T-helper 9 cell (primary cell): Measurements from ENCODE around the gene GNG4.
A peak's percentile ranks its signal among the peaks of the same experiment; 100 is the strongest.

ENCODE experiments used
- DNase-seq: peaks from one replicate; pipeline ENCODE4 v3.0.0-alpha.2; 2020

Gene GNG4

DNA sequence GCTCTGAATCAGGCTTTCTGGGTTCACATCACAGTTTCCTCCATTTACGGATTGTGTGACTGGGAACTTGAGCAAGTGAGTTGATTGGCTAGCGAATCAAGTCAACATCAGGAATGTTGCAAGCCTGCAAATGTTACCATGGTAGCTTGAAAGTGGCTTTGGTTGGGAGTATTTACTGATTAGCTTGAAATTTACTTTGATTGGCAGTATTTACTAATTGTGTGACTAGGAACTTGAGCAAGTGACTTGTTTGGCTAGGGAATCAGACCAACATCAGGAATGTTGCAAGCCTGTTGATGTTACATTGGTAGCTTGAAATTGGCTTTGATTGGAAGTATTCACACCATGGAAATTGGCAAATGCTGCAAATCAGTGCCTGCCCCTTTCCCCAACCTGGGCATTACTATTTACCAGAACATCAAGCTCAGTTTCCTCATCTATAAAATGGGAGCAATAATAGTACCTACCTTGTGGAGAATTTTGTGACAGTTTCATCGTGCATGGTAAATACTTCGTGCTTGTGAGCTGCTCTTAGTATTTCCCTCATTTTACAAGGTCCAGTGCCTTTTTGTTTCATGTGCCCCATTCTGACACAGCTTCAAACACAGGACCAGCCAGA lies 122.3 kb downstream of the GNG4 start:
- no peak for DNase-seq

DNA sequence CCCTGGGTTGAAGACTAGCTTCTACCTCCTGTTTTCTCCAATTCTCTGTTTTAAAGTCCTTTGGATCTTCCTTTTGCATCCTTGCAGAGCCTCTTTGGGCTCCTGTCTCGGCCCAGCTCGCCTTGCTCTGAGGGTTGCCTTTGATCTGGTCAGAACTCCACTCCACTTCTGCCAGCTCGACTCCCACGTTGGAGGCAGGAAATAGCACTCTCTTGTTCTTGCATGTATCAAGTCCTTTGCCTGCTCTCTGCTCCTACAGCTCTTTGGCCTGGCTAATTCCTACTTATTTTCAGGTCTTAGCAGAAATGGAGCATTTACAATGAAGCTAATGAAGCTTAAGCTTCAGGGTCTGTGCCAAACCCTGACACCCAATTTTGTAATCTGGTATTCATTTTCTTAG lies 124.3 kb downstream of the GNG4 start:
- no peak for DNase-seq

DNA sequence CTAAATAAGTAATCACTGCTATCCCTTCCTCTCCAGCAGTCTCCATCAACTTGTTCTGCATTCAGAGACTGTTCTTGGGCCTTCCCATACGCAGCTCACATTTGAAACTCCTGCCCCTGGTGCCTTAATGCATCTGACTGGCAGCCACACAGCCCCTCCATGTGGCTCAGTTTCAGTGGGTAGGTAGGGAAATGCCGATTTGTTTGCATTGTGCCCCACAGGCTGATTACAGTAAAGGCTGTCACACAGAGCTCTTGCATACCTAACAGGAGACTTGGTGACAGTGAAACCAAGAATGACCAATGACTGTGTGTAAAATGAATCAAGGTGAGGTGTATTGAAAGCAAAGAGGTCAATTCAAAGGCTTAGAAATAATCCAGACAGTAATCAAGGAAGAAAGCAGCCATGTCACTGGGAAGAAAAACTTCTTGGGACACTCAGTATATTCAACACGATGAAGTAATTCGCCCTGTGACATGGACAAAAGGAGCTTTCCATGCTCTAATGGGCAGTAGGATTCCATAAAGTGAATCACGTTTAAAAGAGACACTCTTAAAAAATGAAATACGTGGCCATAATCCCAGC lies 132.6 kb downstream of the GNG4 start:
- DNase-seq, result no peak

DNA sequence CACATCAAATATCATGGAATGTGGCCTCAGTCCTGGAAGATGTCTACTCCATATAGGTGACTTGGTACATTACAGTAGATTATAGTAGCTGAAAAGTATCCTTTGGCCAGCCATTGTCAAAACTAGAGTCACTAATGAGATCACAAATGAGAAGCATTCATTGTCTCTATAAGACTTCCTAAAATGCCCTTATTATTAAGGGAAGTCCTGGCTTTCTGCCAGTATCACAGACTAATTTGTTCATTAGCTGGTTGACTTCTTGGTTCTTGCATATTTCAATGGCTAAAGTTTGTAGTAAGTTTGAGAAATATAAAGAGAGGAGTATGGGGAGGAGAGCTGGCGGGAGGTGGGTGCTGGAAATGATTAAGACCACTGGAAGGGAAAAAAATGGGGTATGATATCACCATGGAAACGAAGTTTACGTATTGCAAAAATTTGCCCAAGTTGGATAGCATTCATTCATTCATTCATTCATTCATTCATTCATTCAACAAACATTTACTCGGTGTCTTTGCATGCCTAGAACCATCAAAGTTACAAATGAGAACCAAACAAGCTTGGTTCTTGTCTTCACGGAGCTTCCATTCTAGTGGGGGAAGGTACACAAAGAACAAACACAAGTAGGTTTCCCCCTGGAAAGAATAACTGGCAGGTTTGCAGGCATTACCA lies 133.6 kb downstream of the GNG4 start:
- no peak for DNase-seq

DNA sequence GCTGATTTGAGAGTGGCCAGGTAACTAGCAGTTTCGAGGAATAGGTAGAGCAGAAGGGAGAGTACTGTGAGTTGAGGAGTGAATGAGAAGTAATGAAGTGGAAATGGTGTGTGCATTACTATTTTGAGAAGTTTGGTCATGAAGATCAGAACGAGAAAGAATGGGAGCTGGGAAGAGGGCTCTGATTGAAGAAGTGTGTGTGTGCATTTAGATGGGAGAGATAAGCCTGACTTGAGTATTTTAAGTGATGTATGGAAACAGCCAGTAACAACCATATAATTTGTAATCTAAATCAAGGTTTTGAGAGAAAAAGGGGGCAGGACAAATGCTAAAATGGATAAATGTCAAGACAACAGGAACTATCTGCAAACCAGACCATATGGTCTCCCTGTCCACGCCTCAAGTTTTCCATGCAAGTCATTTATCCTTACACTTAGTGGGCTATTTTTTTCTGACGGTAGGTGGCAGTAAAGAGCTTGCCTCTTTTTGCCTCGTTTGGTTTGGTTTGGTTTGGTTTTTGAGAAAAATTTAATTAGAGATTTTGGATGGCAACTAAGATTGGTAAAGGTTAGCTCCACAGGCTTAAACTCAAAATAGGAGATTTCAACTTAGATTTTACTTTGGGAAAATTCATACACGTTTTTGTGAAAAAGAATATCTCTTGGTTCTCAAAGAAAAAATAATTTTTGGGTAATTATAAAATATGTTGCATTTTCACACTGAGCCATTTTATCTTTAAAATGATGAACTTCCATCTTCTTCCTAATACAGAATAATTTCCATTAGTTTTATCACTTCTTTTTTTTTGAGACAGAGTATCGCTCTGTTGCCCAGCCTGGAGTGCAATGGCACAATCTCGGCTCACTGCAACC lies 135.9 kb downstream of the GNG4 start:
- peak; percentile 17 for DNase-seq

DNA sequence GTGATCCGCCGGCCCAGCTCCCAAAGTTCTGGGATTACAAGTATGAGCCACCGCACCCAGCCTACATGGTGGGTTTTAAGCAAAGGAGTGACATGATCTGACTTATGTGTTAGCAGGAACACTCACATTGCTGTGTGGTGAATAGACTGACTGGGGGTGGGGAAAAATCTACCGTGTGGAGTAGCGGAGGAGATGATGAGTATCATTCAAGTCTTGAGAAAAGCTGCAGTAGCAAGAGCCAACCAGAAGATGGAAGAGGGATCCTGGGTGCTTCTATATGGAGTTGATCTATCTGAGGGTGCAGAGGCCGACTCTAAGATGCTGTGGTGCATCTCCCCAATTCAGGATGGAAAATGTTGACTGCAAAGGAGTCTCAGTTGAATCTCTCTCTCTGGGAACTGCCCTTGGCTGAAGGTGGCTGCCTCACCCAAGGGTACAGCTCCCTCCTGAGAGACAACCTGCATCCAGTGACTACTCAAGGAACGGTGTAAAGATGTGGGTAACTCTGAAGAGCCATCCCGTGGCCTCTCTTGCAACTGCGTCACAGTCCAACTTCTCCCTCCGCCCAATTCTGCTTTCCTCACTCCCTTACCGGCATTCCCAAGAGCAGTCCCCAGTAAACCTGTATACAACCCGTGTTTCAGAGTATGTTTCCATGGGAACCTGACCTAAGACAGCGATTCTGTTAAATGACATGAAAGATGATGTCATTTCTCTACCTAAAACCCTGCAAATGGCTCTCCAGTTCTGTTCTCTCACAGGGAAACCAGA lies 137.9 kb downstream of the GNG4 start:
- DNase-seq, result no peak

DNA sequence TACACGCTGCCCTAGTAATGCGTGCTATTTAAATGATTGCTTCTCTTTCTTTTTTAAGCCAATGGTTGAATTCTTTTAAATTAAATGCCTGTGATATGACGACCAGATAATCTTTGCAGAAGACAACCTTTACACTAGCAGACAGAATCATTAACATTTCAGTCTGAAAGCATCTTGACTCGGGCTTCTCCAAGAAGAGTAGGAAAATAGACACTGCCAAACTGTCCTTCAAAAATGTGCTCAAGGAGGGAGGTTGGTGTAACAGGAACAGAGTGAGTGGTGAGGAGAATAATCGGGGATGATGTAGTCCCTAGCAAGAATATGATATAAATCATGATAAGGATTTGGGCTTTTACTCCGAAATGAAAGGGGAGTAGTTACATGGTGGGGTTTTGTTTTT lies 138.8 kb downstream of the GNG4 start:
- DNase-seq, result no peak

DNA sequence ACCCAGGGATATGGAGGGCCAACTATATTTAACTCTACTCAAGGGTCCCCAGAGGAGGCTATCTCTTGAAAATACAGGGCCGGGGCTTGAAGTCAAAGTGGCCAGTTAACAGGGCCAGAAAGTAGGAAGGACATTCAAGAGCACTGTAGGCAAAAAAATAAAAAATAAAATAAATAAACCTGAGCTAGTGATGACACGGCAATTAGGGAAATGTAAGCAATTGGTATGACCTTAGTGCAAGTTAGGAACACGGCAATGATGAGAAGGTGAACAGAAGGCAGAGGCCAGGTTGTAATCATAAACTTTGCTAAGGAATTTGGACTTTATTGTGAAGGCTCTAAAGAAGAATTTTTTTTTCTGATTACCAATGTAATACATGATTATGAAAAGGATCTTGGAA lies 142.0 kb downstream of the GNG4 start:
- no peak for DNase-seq

DNA sequence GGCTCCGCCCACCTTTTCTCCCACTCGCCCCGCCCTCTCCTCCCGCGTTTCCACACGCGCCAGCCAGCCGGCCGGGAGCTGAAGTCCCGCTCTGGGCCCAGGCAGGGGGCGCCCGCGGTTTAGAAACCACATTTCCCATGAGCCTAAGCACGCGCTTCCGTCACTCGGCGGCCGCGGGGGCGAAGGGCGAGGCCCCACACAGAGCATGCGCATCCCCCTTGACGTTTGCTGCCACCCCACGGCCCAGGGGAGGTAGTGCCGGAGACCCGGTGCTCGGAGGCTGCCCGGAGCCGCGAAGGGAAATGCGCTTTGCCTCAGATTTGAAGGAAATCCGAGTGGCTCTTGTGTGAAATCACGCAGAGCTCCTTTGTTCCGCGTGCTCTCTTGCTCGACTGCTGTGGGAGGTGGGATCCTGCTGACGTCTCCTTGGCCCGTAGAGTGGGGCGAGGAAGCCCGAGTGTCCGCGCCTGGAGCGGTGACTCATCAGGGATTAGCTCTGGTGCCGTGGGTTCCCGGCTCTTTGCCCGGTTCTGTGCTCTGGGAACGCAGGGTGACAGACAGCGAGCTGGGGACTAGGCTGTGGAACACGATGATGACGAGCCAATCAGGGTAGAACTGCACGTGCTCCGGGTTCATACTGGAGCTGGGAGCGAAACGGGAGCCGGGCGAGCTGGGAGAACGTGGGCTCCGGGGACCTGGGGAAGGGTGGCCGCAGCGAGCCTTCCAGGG lies 144.9 kb downstream of the GNG4 start:
- peak; percentile 96 for DNase-seq

DNA sequence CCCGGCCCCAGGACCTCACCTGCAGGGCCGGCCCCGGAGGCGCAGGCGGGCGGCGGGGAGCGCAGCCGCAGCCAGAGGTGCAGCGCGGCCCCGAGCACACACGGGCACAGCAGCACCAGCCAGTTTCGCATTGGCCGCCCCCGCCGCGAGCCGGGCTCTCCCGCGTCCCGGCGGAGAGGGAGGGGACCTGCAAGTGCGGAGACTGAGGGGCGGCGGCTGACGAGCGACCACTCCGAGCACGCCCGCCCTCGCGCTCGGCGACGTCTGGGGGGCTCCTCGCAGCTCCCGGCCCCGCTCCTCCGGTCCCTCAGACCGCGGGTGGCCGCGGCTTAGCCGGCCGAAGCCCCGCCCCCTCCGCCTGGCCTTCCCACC lies 145.5 kb downstream of the GNG4 start, which contains the start of gene B3GALNT2:
Gene B3GALNT2 (minus strand): TSS at position 331 of the 372 bp plus-strand sequence. CDS start 200 bp downstream, at position 131.
- no peak for DNase-seq

DNA sequence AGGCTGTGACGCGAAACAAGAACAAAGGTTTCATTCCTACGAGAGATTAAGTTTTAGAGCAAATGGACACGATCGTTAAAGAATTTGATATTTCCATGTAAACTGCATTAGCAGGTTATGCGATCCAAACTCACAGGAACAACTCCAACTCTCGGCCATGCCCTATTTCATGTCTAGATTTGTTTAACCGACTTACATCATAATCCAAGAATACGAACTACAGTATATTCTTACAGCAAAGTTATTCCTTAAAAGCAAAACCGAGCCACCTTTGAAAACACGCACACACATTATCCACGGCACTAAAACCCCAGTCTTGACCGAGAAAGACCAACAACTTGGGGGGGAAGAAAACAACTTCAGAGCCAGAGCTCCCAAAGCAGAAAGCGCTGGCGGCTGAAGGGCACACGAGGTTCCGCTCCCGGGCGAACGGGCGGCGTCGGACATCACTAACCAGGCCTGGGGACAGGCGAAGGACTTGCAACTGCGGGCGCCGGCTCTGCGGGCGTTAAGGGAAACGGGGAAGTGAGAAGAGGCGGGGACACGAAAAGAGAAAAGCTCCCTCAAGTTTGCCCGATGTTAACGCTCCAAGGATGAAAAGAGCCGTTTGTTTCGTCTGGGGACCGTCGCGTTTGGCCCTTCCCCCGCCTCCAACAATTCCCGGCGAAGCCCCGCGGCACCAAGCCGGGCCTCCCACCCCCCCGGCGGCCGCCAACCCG lies 146.0 kb downstream of the GNG4 start:
- DNase-seq, result no peak

DNA sequence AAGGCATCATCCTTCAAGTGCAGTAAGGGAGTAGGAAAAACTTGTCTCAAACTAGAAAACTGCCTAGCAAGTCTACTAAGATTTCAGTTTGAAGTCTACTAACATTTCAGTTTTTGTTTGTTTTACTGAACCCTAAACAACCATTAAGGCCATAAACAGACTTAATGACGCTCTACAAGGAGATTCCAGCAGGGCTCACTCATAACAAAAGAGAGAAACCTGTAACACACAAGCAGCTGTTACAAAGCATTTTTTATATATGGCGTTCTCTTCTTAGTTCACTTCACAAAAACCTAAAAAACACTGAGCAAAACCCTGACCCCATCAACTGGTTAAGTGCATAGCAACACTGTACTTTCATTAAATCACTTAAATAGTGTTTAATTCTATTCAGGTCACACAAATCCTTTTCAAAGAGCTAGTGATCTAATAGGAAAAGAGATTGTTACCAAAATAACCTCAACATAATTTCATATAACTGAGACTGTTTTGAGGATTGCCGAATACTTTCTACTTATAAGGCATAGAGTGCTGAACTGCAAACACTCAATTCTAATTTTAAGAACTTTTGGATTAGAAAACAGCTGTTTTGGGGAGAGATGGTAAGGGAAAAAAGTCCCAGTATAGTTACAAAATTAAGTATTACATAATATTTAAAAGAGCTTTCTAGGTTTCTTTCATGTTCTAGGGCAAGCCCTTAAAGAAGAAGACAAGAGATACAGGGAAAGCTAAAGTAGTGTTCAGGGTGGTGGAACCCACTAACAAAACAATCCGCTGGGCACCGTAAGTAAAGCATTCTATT lies 146.8 kb downstream of the GNG4 start:
- no peak for DNase-seq

DNA sequence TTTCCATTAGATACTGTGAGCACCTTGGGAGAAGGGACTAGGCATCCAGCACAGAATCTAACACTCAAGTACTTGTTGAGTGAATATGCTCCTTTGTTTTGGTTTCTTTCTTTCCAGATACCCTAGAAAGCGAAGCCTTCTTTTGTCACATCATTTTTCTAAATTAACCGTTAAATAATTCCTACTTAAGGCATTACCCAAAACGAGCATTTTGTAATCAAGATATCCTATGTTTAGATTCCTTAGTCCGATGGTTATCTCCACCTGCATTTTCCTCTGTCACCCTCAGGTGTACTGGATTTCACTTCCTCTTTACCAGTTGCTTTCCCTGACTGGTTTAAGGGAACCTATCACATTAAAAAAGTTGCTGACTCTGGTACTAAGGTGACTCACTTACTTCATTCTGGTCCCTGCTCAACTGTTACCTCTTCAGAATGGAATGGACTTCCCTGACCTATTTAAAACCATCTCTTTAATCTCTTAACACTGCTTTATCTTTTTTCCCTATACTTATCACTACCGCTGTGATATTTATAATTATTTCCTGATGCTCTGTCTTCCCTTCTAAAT lies 148.5 kb downstream of the GNG4 start:
- no peak for DNase-seq
